K562 (cell line): Measurements from ENCODE around the gene MYO7A. TPM values are rescaled to one million over a fixed set of nuclear protein-coding genes. Genes with fewer than 3 reads are reported as not detected.

Source experiments
- ATAC-seq: fragments of 200-7000 bp; cut with Tn5 transposase; 3 replicates; pipeline ENCODE4 v1.9.1; 2020; ENCODE audit warnings: moderate library complexity
- BruUV-seq: library from RNA; stranded (reverse); fragments of 400-500 nt; replicated peaks from 2 replicates; lab custom pipeline; 2021; lab: Mats Ljungman, UMichigan
- CTCF ChIA-PET: fragments of 300-600 bp; formaldehyde crosslinking; extraction: SDS; loops from one replicate; lab custom pipeline; 2021; ENCODE audit warnings: low intra/inter-chr PET ratio; lab: Yijun Ruan, JAX
- POLR2A ChIA-PET: fragments of 300-600, 350-650 bp; sonication (Branson Sonifier 250); formaldehyde crosslinking; extraction: SDS; loops from one replicate; lab custom pipeline; 2021; ENCODE audit warnings: antibody characterized with exemption, inconsistent platforms; lab: Yijun Ruan, JAX
- DNase-seq, 4 experiments: peaks; one replicate each; pipeline versions ENCODE4 v3.0.0 to v3.0.0-alpha.2; 2011 to 2018; ENCODE audit warnings: low spot score in 3 of 4, mixed read lengths in 3 of 4; ENCODE audit errors: extremely low read depth in 1 of 4
- FAIRE-seq: peaks from 2 replicates; lab custom pipeline; 2011; peaks lifted over from hg19 to GRCh38; lab: Jason Lieb, UNC
- H2AFZ ChIP-seq: 2 replicates; pipeline ENCODE4 v1.6.0; 2011; ENCODE audit warnings: low read depth, low read length, control low read depth, inconsistent platforms
- H3K27ac ChIP-seq: fragments of 200-600 bp; 3 replicates; pipeline ENCODE4 v1.8.0; 2011; ENCODE audit warnings: low read depth, mild to moderate bottlenecking, control low read depth, inconsistent platforms, low read length, moderate library complexity, mixed read lengths; ENCODE audit errors: extremely low read depth
- H3K27me3 ChIP-seq, 2 experiments: fragments of 300-600 bp in 1 of 2; 2 replicates in 1 of 2; 3 replicates in 1 of 2; pipeline versions ENCODE4 v1.6.0 to v1.8.0; 2011; ENCODE audit warnings: inconsistent platforms in 2 of 2, low read length in 2 of 2, mild to moderate bottlenecking in 1 of 2, mixed read lengths in 1 of 2, moderate library complexity in 1 of 2; ENCODE audit not compliant: control insufficient read depth in 2 of 2, insufficient read depth in 2 of 2
- H3K36me3 ChIP-seq: fragments of 300-600 bp; 3 replicates; pipeline ENCODE4 v1.8.0; 2011; ENCODE audit warnings: mild to moderate bottlenecking, low read length, inconsistent platforms; ENCODE audit not compliant: control insufficient read depth, insufficient read depth
- H3K4me1 ChIP-seq, 2 experiments: fragments of 200-600 bp in 1 of 2; replicated peaks in 1 of 2; 2 replicates in 1 of 2; 3 replicates in 1 of 2; pipeline versions ENCODE4 v1.5.1 to v1.8.0; 2011; ENCODE audit warnings: inconsistent platforms in 2 of 2, low read length in 2 of 2, mild to moderate bottlenecking in 1 of 2, mixed read lengths in 1 of 2, moderate library complexity in 1 of 2; ENCODE audit not compliant: control insufficient read depth in 2 of 2, insufficient read depth in 2 of 2
- H3K4me2 ChIP-seq: 2 replicates; pipeline ENCODE4 v1.6.1; 2011; ENCODE audit warnings: low read length, control low read depth, inconsistent platforms, mixed read lengths; ENCODE audit not compliant: insufficient read depth
- H3K4me3 ChIP-seq: fragments of 200-600 bp; sonication (generic), shearing (Covaris generic); 2 replicates; pipeline ENCODE4 v1.5.1; 2016; ENCODE audit warnings: control low read depth, inconsistent platforms
- H3K79me2 ChIP-seq: fragments of 200-600 bp; 3 replicates; pipeline ENCODE4 v1.8.0; 2011; ENCODE audit warnings: low read length, inconsistent platforms; ENCODE audit not compliant: control insufficient read depth, insufficient read depth
- H3K9ac ChIP-seq, 2 experiments: 2 replicates each; pipeline versions ENCODE4 v1.6.0 to v1.6.1; 2011; ENCODE audit warnings: low read depth in 2 of 2, low read length in 2 of 2, control low read depth in 1 of 2, inconsistent platforms in 1 of 2, mild to moderate bottlenecking in 1 of 2, mixed read lengths in 1 of 2; ENCODE audit not compliant: insufficient read depth in 1 of 2
- H3K9me1 ChIP-seq: one replicate; pipeline ENCODE4 v1.6.0; 2011; ENCODE audit warnings: inconsistent platforms, mild to moderate bottlenecking, low read length, moderate library complexity; ENCODE audit not compliant: control insufficient read depth, insufficient read depth
- H3K9me3 ChIP-seq: replicated peaks from 2 replicates; pipeline ENCODE4 v1.5.1; 2011; ENCODE audit warnings: low read depth, low read length, inconsistent platforms; ENCODE audit not compliant: control insufficient read depth, insufficient read depth
- H4K20me1 ChIP-seq: replicated peaks from 2 replicates; pipeline ENCODE4 v1.6.1; 2011; ENCODE audit warnings: low read length, inconsistent platforms, mixed read lengths; ENCODE audit not compliant: control insufficient read depth, insufficient read depth
- ADNP ChIP-seq: fragments of 200-800 bp; sonication (Bioruptor generic); IDR thresholded peaks from 2 replicates; pipeline ENCODE4 v1.6.1; 2016; ENCODE audit warnings: missing genetic modification characterization, missing compliant biosample characterization
- CBFA2T3 ChIP-seq: fragments of 450-650 bp; IDR thresholded peaks from 2 replicates; pipeline ENCODE4 v1.6.1; 2017
- CBX3 ChIP-seq, 2 experiments: IDR thresholded peaks; 1 replicate in 1 of 2; 2 replicates in 1 of 2; pipeline ENCODE4 v1.6.1; 2012; ENCODE audit warnings: inconsistent platforms in 2 of 2, low read length in 2 of 2, borderline replicate concordance in 1 of 2, control low read depth in 1 of 2
- CREBBP ChIP-seq: IDR thresholded peaks from one replicate; pipeline ENCODE4 v1.6.1; 2012; ENCODE audit warnings: low read depth, mild to moderate bottlenecking, control low read depth, inconsistent platforms, low read length
- ESRRB ChIP-seq: fragments of 250-450 bp; sonication (Bioruptor Pico); IDR thresholded peaks from 2 replicates; pipeline ENCODE4 v1.5.0; 2020; ENCODE audit warnings: mild to moderate bottlenecking, moderate library complexity, borderline replicate concordance
- FOXA1 ChIP-seq: fragments of 450-650 bp; IDR thresholded peaks from 2 replicates; pipeline ENCODE4 v1.6.1; 2016; ENCODE audit warnings: mild to moderate bottlenecking, borderline replicate concordance
- LARP7 ChIP-seq: fragments of 450-650 bp; IDR thresholded peaks from 2 replicates; pipeline ENCODE4 v1.6.1; 2016
- MEF2A ChIP-seq: IDR thresholded peaks from 2 replicates; pipeline ENCODE4 v1.6.1; 2011; ENCODE audit warnings: low read depth, mild to moderate bottlenecking, low read length, moderate library complexity; ENCODE audit not compliant: control insufficient read depth
- POLR2B ChIP-seq: fragments of 450-650 bp; IDR thresholded peaks from 2 replicates; pipeline ENCODE4 v1.6.1; 2018; ENCODE audit warnings: low read depth; ENCODE audit not compliant: partially characterized antibody
- RBM14 ChIP-seq: fragments of 200-400 bp; formaldehyde crosslinking; IDR thresholded peaks from 2 replicates; pipeline ENCODE4 v1.6.1; 2018; ENCODE audit warnings: low read depth, mild to moderate bottlenecking, low read length, moderate library complexity, borderline replicate concordance; ENCODE audit not compliant: insufficient read depth
- SRSF1 ChIP-seq: fragments of 200-400 bp; formaldehyde crosslinking; IDR thresholded peaks from 2 replicates; pipeline ENCODE4 v1.6.1; 2017; ENCODE audit warnings: mild to moderate bottlenecking, low read depth, low read length, moderate library complexity
- STAT5B ChIP-seq: fragments of 250-450 bp; sonication (Bioruptor Pico); IDR thresholded peaks from 2 replicates; pipeline ENCODE4 v1.8.0; 2021; ENCODE audit warnings: mild to moderate bottlenecking, inconsistent platforms
- TAL1 ChIP-seq: fragments of 450-650 bp; IDR thresholded peaks from 2 replicates; pipeline ENCODE4 v1.6.1; 2016; ENCODE audit warnings: mild to moderate bottlenecking
- ZBTB8A ChIP-seq: fragments of 450-650 bp; IDR thresholded peaks from 2 replicates; pipeline ENCODE4 v1.6.1; 2018; ENCODE audit warnings: mild to moderate bottlenecking, moderate library complexity; ENCODE audit not compliant: partially characterized antibody
- ZNF57 ChIP-seq: fragments of 450-650 bp; formaldehyde crosslinking; IDR thresholded peaks from 2 replicates; pipeline ENCODE4 v1.4.0; 2020; ENCODE audit warnings: mild to moderate bottlenecking, moderate library complexity
- WGBS: fragments of 100-300 bp; shearing (Covaris generic); methylation state at CpG from one replicate; pipeline ENCODE4 v1.1.6; 2016; ENCODE audit warnings: low coverage, mixed read lengths; ENCODE audit not compliant: insufficient coverage; ENCODE audit errors: missing lambda C conversion rate; 5-methylcytosine and 5-hydroxymethylcytosine counted together
- in situ Hi-C: fragments of 300-500 bp; cut with MboI; formaldehyde crosslinking; loops from 4 replicates; pipeline ENCODE4 v1.15.0; 2018; ENCODE audit warnings: inconsistent platforms, mixed read lengths
- intact Hi-C: fragments of 100-400 bp; cut with micrococcal nuclease; formaldehyde crosslinking; loops from 2 replicates; pipeline ENCODE4 v1.14.2; 2022
- polyA plus RNA-seq, 8 experiments: library from polyadenylated mRNA; depleted of rRNA in 4 of 8; stranded (reverse) in 5 of 8; unstranded in 3 of 8; fragments of >200 nt; fragmentation: Nextera tagmentation in 2 of 8; fragmentation: Illumina TruSeq in 1 of 8; extraction: Ambion mirVana in 2 of 8; extraction: Trizol in 1 of 8; gene quantifications; 2 replicates each; pipeline versions ENCODE4 v1.2.1 to v1.2.3, GENCODE V29; 2011 to 2014; ENCODE audit warnings: inconsistent platforms in 1 of 8, missing spikeins in 1 of 8
- total RNA-seq, 7 experiments: library from RNA; depleted of rRNA in 6 of 7; stranded (reverse); fragments of >200 nt in 6 of 7; fragmentation: Illumina TruSeq in 2 of 7; extraction: Trizol in 2 of 7; gene quantifications; 2 replicates each; pipeline versions ENCODE4 v1.2.1 to v1.2.3, GENCODE V29; 2011 to 2021; ENCODE audit warnings: low replicate concordance in 1 of 7
- TF ChIP-seq, protein P1 (sequence below): fragments of 250-450 bp; sonication (Bioruptor Pico); IDR thresholded peaks from 2 replicates; pipeline ENCODE4 v1.8.0; 2021; ENCODE audit warnings: moderate library complexity, mild to moderate bottlenecking, inconsistent platforms
- TF ChIP-seq, protein P2 (sequence below): fragments of 250-450 bp; sonication (Bioruptor Pico); IDR thresholded peaks from 2 replicates; pipeline ENCODE4 v1.5.0; 2021
- TF ChIP-seq, protein P3 (sequence below): sonication (generic); formaldehyde crosslinking; IDR thresholded peaks from 2 replicates; pipeline ENCODE4 v1.8.1; 2023; ENCODE audit warnings: missing genetic modification reagents, mild to moderate bottlenecking, borderline replicate concordance

The MYO7A gene
- total and polyA plus RNA-seq, 9 of the 15 experiments (the other 6 are each of a cell fraction or from before 2014, with no cell fraction given): 0.01 to 0.11 (median 0.07) TPM; not detected in 1

DNA sequence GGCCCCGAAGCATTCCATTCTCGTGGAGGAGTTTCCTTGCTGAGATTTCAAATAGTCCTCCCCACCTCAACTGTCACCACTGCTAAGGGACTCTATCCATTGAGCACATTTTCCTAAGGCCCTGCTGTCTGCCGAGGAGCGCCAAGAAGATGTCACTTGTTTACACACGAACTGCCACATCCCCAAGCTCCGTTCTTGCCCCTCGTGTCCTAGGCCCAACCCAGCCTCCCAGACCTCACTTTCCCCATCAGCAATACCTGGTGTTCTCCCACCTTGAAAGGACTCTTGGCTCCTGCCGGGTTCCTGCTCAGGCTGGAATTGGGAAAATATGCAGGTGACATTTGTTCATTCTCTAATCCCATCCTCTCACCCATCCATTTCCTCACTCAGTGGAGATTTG lies 4.0 kb upstream of the MYO7A start:
- peaks cover 0 to 21% of the 10 kb centered on the region in 2 experiments; a peak in 2 of 5 replicates for H3K4me1 ChIP-seq
- TF ChIP-seq ZNF57 (CRISPR knock-in tag): no peak
- no peak for TF ChIP-seq CBFA2T3
- TF ChIP-seq, protein P1, sequence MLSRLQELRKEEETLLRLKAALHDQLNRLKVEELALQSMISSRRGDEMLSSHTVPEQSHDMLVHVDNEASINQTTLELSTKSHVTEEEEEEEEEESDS: no peak
- no peak for TF ChIP-seq STAT5B (CRISPR knock-in tag)
- TF ChIP-seq FOXA1: no peak
- no peak for TF ChIP-seq MEF2A
- no peak for TF ChIP-seq SRSF1
- no peak for TF ChIP-seq ESRRB
- no peak for TF ChIP-seq CREBBP
- TF ChIP-seq ZBTB8A: no peak
- TF ChIP-seq POLR2B: no peak
- no peak for TF ChIP-seq ADNP (tag)
- TF ChIP-seq LARP7: no peak
- no peak for TF ChIP-seq TAL1
- TF ChIP-seq RBM14: no peak
- TF ChIP-seq CBX3 (IDR thresholded peaks at IDR 0.05; ENCODE audit: borderline replicate concordance in 1 of 2, low read length in 2 of 2): no peak
- TF ChIP-seq, protein P2, sequence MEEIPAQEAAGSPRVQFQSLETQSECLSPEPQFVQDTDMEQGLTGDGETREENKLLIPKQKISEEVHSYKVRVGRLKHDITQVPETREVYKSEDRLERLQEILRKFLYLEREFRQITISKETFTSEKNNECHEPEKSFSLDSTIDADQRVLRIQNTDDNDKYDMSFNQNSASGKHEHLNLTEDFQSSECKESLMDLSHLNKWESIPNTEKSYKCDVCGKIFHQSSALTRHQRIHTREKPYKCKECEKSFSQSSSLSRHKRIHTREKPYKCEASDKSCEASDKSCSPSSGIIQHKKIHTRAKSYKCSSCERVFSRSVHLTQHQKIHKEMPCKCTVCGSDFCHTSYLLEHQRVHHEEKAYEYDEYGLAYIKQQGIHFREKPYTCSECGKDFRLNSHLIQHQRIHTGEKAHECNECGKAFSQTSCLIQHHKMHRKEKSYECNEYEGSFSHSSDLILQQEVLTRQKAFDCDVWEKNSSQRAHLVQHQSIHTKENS (CRISPR knock-in tag): no peak
- TF ChIP-seq, protein P3, sequence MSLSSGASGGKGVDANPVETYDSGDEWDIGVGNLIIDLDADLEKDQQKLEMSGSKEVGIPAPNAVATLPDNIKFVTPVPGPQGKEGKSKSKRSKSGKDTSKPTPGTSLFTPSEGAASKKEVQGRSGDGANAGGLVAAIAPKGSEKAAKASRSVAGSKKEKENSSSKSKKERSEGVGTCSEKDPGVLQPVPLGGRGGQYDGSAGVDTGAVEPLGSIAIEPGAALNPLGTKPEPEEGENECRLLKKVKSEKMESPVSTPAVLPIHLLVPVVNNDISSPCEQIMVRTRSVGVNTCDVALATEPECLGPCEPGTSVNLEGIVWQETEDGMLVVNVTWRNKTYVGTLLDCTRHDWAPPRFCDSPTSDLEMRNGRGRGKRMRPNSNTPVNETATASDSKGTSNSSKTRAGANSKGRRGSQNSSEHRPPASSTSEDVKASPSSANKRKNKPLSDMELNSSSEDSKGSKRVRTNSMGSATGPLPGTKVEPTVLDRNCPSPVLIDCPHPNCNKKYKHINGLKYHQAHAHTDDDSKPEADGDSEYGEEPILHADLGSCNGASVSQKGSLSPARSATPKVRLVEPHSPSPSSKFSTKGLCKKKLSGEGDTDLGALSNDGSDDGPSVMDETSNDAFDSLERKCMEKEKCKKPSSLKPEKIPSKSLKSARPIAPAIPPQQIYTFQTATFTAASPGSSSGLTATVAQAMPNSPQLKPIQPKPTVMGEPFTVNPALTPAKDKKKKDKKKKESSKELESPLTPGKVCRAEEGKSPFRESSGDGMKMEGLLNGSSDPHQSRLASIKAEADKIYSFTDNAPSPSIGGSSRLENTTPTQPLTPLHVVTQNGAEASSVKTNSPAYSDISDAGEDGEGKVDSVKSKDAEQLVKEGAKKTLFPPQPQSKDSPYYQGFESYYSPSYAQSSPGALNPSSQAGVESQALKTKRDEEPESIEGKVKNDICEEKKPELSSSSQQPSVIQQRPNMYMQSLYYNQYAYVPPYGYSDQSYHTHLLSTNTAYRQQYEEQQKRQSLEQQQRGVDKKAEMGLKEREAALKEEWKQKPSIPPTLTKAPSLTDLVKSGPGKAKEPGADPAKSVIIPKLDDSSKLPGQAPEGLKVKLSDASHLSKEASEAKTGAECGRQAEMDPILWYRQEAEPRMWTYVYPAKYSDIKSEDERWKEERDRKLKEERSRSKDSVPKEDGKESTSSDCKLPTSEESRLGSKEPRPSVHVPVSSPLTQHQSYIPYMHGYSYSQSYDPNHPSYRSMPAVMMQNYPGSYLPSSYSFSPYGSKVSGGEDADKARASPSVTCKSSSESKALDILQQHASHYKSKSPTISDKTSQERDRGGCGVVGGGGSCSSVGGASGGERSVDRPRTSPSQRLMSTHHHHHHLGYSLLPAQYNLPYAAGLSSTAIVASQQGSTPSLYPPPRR (CRISPR knock-in tag): no peak
- H3K4me2 ChIP-seq: no peak overlapping the region
- no peaks in the 10 kb centered on the region for H3K9me3 ChIP-seq
- POLR2A ChIA-PET: interaction anchor here (0.6 kb wide), 1 partner anchor 399 kb away, joined by 3 read pairs; no protein-coding TSS in a partner anchor
- H3K79me2 ChIP-seq: no peaks in the 10 kb centered on the region
- H3K36me3 ChIP-seq: no peaks in the 10 kb centered on the region
- no peak overlapping the region for H2AFZ ChIP-seq
- H3K27me3 ChIP-seq: peaks cover 12 to 68% of the 10 kb centered on the region in 2 experiments; a peak in 4 of 5 replicates
- no peaks in the 10 kb centered on the region for H3K9me1 ChIP-seq
- ATAC-seq: no peak
- intact Hi-C loops: no loop called here
- in situ Hi-C loops: no loop called here
- no peak for DNase-seq
- H3K27ac ChIP-seq: no peak overlapping the region
- no TSS peak for BruUV-seq
- CTCF ChIA-PET: no interaction called here
- H4K20me1 ChIP-seq: peaks cover 7% of the 10 kb centered on the region; the same call in 1 of the 2 replicates
- H3K4me3 ChIP-seq: no peak overlapping the region
- no peak overlapping the region for H3K9ac ChIP-seq
- WGBS: 6% methylated on average over 8 of the region's 8 CpGs
- no peak for FAIRE-seq
